ENCODE data around the gene NREP. TPM values are rescaled to one million over a fixed set of nuclear protein-coding genes. Genes with fewer than 3 reads are reported as not detected.

NREP gene
- total RNA-seq, 1 experiment from 2014 or later: 2.3 TPM

DNA sequence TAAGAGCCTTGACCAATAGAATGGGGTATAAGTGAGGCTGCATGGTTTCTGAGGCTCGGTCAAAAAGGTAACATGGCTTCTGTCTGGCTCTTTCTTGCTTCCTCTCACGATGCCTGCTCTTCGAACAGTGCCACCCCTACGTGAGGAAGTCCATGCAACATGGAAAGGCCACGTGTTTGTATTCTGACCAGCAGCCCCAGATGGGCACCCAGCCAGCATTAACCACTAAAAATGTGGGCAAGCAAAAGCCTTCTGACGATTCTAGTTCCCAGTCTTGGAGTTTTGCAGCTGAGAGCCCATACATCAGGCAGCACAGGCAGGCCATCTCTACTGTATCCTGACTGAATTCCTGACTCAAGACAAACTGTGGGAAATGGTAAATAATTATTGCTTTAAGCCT is 24.2 kb upstream of the NREP start:
- ChIA-PET CTCF (no interaction called here), POLR2A (no interaction called here)
- intact Hi-C loops (cut with micrococcal nuclease; ENCODE audit: unreplicated experiment): no loop called here
- Mint-ChIP-seq H3K4me3 (ENCODE audit: unreplicated experiment) (no peak overlapping the region), H3K36me3 (ENCODE audit: insufficient read depth, unreplicated experiment) (no peaks in the 10 kb centered on the region), H3K27me3 (ENCODE audit: insufficient read depth, unreplicated experiment) (peaks cover 20% of the 10 kb centered on the region), H3K9me3 (ENCODE audit: unreplicated experiment) (no peaks in the 10 kb centered on the region), H3K4me1 (ENCODE audit: low read depth, unreplicated experiment) (peaks cover 5% of the 10 kb centered on the region), H3K27ac (ENCODE audit: unreplicated experiment) (no peak overlapping the region)
- Histone ChIP-seq H3K36me3 (ENCODE audit: control insufficient read depth, insufficient read depth, low read length) (no peaks in the 10 kb centered on the region), H3K27me3 (replicated peaks; ENCODE audit: control insufficient read depth, insufficient read depth, low read length) (no peaks in the 10 kb centered on the region; the same call in 1 of the 2 replicates), H3K9me3 (no peaks in the 10 kb centered on the region), H3K4me3 (ENCODE audit: low read depth, low read length) (no peak overlapping the region), H3K4me1 (no peaks in the 10 kb centered on the region)
- TF ChIP-seq, protein P1, sequence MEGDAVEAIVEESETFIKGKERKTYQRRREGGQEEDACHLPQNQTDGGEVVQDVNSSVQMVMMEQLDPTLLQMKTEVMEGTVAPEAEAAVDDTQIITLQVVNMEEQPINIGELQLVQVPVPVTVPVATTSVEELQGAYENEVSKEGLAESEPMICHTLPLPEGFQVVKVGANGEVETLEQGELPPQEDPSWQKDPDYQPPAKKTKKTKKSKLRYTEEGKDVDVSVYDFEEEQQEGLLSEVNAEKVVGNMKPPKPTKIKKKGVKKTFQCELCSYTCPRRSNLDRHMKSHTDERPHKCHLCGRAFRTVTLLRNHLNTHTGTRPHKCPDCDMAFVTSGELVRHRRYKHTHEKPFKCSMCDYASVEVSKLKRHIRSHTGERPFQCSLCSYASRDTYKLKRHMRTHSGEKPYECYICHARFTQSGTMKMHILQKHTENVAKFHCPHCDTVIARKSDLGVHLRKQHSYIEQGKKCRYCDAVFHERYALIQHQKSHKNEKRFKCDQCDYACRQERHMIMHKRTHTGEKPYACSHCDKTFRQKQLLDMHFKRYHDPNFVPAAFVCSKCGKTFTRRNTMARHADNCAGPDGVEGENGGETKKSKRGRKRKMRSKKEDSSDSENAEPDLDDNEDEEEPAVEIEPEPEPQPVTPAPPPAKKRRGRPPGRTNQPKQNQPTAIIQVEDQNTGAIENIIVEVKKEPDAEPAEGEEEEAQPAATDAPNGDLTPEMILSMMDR (IDR thresholded peaks at IDR 0.05; ENCODE audit: insufficient read depth in 1 of 2, low read depth in 1 of 2, low read length in 1 of 2, severe bottlenecking in 1 of 2, unreplicated experiment in 1 of 2): no peak
- DNase-seq: no peak
- no TSS peak for BruUV-seq (replicated peaks)

DNA sequence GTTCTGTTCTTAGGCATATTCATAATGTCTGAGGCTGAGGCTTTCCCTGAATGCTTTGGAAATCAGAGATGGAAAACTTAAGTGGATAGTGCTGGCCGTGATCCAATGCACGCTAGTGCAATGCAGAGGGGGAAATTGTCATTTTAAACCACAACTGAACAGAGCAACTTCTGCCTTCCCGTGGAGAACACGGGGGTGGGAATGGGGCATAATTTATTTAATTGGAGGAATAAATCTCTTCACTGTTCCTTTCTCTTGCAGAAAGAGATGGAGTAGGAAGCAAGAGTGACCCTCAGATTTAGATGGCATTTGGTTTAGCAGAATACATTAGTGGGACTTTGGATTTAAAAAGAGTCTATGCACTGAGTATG is 22.9 kb upstream of the NREP start:
- Histone ChIP-seq H3K4me3 (ENCODE audit: low read depth, low read length) (no peak overlapping the region), H3K27me3 (replicated peaks; ENCODE audit: control insufficient read depth, insufficient read depth, low read length) (no peaks in the 10 kb centered on the region), H3K9me3 (no peaks in the 10 kb centered on the region), H3K4me1 (no peaks in the 10 kb centered on the region), H3K36me3 (ENCODE audit: control insufficient read depth, insufficient read depth, low read length) (no peaks in the 10 kb centered on the region)
- intact Hi-C loops (cut with micrococcal nuclease; ENCODE audit: unreplicated experiment): no loop called here
- Mint-ChIP-seq H3K9me3 (ENCODE audit: unreplicated experiment) (no peaks in the 10 kb centered on the region), H3K4me1 (ENCODE audit: low read depth, unreplicated experiment) (peaks cover 5% of the 10 kb centered on the region), H3K27ac (ENCODE audit: unreplicated experiment) (no peak overlapping the region), H3K27me3 (ENCODE audit: insufficient read depth, unreplicated experiment) (peaks cover 14% of the 10 kb centered on the region), H3K4me3 (ENCODE audit: unreplicated experiment) (no peak overlapping the region), H3K36me3 (ENCODE audit: insufficient read depth, unreplicated experiment) (no peaks in the 10 kb centered on the region)
- no peak for DNase-seq
- ChIA-PET CTCF (no interaction called here), POLR2A (no interaction called here)
- no TSS peak for BruUV-seq (replicated peaks)
- TF ChIP-seq, protein P1 (IDR thresholded peaks at IDR 0.05; ENCODE audit: insufficient read depth in 1 of 2, low read depth in 1 of 2, low read length in 1 of 2, severe bottlenecking in 1 of 2, unreplicated experiment in 1 of 2): no peak

DNA sequence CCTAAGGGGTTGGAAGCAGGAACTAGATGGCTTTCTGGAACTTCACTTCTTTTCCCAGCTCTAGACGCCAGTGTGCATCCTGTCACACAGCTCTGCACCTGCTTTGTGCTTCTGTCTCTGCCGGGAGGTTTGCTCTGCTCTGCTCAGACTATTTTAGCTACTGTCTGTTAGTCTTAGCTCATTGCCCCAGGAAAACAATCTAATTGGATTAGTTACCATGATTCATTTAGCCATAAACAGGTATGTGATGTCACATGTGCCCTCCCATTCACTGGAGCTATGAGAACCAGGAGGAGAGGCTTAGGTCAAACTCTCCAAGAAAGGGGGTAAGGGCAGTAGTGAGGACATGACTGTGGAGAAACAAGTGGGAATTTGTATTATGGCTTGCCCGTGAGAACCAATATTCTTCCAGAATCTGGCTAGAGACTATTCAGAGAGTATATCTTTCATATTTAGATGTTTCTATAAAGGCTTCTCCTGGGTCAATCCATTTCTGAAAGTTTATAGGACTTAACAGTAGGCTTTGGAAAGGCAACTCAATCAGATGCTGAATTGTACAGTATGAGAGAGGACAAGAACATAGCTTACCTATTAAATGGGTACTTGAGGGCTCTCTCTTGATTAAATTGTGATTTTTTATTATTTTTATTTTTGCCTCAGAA is 22.4 kb upstream of the NREP start:
- ChIA-PET POLR2A (no interaction called here), CTCF (no interaction called here)
- Mint-ChIP-seq H3K4me3 (ENCODE audit: unreplicated experiment) (no peak overlapping the region), H3K4me1 (ENCODE audit: low read depth, unreplicated experiment) (peaks cover 5% of the 10 kb centered on the region), H3K36me3 (ENCODE audit: insufficient read depth, unreplicated experiment) (no peaks in the 10 kb centered on the region), H3K9me3 (ENCODE audit: unreplicated experiment) (no peaks in the 10 kb centered on the region), H3K27ac (ENCODE audit: unreplicated experiment) (no peak overlapping the region), H3K27me3 (ENCODE audit: insufficient read depth, unreplicated experiment) (peaks cover 16% of the 10 kb centered on the region)
- TF ChIP-seq, protein P1 (IDR thresholded peaks at IDR 0.05; ENCODE audit: insufficient read depth in 1 of 2, low read depth in 1 of 2, low read length in 1 of 2, severe bottlenecking in 1 of 2, unreplicated experiment in 1 of 2): no peak
- intact Hi-C loops (cut with micrococcal nuclease; ENCODE audit: unreplicated experiment): no loop called here
- DNase-seq: no peak
- no peaks in the 10 kb centered on the region for H3K9me3 ChIP-seq
- H3K4me3 ChIP-seq (ENCODE audit: low read depth, low read length): no peak overlapping the region
- H3K36me3 ChIP-seq (ENCODE audit: control insufficient read depth, insufficient read depth, low read length): no peaks in the 10 kb centered on the region
- no TSS peak for BruUV-seq (replicated peaks)
- H3K27me3 ChIP-seq (replicated peaks; ENCODE audit: control insufficient read depth, insufficient read depth, low read length): no peaks in the 10 kb centered on the region
- no peaks in the 10 kb centered on the region for H3K4me1 ChIP-seq

Data from Caco-2 (cell line).